ENCODE measurements around the gene UNC45A.

Gene UNC45A

DNA sequence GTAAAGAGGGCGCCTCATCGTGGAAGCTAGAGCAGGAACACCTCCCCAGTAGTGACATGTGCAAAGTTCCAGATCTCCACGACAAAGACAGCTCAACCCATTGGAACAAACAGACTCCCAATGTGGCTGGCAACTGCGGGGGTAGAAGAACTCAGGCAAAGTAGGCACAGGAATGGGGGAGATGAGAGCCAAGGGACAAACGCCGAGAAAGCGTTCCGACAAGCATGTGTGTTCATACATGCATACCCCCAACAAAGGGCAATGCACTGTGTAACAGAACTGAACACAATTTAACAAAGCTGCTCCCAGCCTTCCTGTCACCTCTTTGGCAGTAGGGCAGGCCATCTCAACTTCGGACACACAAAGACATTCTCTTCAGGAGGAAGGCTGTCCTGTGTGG is 31.2 kb downstream of the UNC45A start:
- no peak for DNase-seq

DNA sequence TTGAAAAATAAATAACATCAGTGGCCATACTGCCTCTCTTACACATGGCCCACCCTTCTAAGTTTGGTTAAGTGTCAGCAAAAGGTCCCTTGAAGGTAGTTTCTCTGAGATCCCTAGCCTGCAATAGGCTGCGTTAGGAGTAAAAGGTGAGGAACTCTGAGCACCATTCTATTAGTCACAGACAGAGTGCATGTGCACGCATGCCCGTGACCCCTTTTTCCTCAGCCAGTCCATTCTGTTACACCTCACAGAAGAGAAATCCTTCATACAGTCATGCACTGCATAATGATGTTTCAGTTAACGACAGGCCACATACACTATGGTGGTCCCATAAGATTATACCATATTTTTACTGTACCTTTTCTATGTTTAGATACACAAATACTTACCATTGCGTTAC is 32.1 kb downstream of the UNC45A start:
- DNase-seq, result no peak

DNA sequence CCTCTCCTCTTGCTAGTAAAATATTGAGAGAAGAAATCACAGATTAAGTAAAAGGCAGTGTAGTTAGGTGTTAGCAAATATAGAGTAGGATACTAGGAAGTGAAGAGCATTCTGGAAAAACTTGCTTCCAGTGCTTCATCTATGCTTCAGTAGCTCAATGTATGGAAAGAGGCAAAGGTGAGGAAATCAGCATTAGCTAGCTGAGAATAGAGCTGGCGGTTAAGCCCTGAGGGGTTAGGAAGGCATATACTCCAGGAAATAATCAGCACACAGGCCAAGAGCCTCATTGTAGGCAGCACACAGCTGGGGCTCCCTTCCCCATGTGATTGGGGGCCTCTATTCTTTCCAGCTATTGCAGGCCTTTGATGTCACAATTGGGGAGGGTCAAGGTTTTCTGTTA is 33.3 kb downstream of the UNC45A start:
- no peak for DNase-seq

DNA sequence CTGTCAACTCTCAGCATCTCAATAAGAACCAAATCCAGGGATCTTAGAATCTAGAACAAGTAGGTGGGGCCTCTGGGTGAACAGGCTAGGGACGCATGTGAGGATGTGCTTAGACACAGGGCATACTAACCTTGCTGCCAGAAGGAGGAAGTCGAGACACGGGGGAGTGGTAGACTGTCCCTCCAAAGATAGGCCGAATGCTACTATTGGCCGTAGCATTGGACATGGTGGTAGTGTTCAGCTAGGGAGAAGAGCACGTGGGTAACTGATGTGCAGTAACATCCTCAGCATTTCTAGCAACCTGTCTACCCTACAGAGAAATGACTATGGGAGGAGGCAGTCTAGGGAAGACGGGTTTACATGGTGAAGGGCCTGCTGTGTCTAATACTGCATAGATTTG is 35.2 kb downstream of the UNC45A start:
- no peak for DNase-seq

DNA sequence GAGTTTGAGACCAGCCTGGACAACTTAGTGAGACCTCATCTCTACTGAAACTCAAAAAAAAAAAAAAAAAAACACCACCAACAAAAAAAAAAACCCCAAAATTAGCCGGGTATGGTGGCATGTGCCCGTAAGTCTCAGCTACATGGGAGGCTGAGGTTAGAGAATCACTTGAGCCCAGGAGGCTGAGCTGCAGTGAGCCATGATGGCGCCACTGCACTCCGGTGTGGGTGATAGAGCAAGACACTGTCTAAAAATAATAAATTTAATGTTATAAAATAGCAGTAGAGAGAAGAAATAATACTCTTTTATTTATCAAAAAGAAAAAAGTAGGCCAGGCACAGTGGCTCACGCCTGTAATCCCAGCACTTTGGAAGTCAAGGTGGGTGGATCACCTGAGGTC is 37.0 kb downstream of the UNC45A start:
- no peak for DNase-seq

DNA sequence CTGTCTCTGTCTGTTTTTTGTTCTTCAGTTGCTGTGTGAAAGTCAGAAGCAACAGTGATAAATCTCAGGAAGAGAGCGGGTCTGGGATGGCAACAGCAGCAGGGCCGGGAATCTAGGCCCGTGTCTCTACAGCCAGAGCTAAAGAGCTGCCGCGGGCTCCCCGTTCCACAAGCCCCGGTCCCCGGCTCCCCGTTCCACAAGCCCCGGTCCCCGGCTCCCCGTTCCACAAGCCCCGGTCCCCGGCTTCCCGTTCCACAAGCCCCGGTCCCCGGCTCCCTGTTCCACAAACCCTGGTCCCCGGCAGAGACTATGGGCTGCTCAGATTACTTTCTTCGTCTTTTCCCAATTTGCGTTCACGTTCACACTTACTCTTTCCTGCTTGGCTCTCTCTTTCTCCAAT is 39.1 kb downstream of the UNC45A start:
- no peak for DNase-seq

DNA sequence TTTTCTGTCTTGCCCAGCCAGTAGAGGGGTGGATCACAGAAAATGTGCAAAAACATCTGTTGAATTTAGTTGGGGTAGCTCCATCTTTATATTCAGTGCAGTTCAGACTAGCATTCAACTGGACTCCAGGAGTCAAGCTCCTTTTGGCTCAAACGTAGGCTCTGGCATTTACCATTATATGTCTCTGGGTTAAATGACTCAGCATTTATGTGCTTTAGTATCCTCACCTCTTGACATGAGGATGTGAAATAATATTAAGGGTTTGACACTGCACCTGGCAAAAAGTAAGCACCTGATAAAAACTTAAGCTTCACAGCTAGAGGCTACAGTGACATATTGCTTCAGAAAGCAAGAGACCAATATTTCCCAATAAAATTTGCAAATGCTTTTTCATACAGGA is 44.5 kb downstream of the UNC45A start:
- DNase-seq, result no peak

DNA sequence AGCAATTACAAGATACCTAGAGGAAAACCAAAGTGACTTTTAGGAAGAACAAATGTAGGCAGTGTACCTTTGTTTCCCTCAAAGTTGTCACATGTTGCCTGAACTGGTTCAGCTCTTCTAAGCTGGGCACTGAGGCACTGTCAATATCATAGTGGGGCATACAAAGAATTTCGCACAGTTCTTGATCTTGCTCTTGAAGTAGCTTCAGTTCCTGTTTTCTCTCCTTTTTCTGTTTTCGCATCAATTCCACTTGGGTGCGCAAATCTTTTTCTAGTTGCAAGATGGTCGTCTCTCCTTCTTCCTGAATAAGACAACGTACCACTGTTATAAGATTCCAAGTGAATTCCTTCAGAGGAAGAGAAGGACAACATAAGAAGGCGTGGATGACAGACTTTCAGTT is 46.6 kb downstream of the UNC45A start:
- no peak for DNase-seq

DNA sequence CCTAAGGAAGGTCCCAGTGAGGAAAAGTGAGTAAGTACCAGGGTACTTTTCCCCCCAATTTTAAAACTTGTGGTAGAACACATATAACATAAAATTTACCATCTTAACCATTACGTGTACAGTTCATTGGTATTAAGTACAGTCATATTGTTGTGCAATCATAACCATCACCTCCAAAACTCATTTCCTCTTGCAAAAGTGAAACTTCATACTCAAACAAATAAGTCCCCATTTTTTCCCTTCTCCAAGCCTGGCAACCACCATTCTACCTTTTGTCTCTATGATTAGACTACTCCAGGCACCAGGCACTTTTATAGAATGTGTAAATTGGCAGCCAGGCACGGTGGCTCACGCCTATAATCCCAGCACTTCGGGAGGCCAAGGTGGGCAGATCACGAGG is 47.0 kb downstream of the UNC45A start:
- DNase-seq, result no peak

DNA sequence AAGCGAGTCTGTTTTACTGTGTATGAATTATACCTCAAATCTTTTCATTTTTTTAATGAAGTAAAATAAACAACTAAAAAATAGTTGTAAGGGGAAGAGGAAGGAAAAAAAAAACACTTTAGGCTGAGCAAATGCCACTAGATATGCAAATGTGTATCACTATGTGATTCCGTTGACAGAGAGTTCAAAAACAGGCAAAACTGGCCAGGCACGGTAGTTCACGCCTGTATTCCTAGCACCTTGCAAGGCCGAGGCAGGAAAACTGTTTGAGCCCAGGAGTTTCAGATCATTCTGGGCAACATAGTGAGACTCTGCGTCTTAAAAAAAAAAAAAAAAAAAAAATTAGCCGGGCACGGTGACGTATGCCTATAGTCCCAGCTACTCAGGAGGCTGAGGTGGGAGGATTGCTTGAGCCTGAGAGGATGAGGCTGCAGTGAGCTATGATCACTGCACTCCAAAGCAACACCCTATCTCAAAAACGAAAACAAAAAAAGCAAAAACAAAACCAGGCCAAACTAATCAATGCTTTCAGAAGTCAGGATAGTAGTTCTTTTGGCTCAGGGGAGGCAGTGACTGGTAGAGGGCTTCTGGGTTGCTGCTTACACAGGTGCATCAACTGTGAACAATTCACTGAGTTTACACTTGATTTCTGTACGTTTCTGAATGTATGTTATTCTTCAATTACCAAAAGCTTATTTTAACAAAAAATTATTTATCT is 51.9 kb downstream of the UNC45A start:
- no peak for DNase-seq

DNA sequence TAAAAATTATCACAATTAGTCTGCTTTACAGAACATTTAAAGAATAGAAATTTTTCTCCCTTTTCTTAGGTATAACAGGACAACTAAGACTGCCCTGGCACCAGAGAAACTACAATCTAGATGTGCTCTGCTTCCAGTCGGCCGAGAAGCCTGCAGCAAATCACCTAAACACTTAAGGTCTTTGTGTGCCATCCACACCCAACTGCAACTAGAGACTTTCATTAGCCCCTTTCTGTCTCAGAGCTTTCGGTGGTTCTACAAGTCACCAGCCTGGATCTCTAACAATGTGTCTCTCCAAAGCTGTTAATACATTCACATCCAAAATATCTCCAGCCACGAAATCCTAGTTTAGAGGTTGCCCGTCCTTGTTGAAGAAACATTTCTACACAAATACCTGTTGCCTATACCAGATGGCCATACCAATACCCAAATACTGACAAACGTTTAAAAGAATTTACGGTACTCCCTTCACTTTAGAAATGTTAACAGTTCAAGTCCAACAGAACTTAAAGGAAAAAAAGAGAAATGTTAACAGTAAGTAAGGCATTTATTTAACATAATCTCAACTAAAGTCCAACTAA is 52.6 kb downstream of the UNC45A start:
- no peak for DNase-seq

DNA sequence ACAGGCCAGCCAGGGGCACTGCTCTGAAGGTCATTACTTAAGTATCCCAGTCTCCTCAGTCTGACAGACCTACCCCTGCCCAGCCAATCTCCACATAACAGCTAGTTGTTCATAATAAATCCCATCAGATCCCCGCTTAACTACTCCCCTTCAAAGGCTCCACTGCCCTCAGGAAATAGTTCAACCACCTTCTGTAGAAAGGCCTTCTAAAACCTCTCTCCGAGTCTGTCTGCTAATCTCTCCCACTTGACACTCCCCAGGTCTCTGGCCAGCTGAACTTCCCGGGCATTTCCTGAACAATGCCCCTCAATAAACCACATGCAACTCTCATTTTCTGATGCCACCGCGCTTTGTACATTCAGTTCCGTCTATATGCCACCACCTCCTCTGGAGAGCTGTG is 53.2 kb downstream of the UNC45A start:
- no peak for DNase-seq

DNA sequence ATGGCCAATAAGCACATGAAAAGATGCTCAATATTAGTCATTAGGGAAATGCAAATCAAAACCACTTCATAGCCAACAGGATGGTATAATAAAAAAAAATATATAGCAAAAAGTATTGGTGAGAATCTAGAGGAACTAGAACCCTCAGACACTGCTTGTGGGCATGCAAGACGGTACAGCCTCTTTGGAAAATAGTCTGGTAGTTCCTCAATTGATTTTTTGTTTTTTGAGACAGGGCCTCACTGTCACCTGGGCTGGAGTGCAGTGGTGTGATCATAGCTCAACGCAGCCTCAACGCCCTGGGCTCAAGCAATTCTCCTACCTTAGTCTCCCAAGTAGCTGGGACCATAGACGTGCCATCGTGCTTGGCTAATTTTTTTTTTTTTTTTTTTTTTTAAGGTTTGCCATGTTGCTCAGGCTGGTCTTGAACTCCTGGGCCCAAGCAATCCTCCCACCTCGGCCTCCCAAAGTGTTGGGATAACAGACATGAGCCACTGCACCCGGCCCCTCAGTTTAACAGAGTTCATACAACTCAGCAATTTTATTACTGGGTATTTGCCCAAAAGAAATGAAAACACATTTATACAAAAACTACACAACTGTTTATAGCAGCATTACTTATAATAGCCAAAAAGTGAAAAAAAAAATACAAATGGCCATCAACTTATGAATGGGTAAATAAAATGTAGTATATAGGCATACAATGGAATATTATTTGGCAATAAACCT is 54.1 kb downstream of the UNC45A start:
- no peak for DNase-seq

DNA sequence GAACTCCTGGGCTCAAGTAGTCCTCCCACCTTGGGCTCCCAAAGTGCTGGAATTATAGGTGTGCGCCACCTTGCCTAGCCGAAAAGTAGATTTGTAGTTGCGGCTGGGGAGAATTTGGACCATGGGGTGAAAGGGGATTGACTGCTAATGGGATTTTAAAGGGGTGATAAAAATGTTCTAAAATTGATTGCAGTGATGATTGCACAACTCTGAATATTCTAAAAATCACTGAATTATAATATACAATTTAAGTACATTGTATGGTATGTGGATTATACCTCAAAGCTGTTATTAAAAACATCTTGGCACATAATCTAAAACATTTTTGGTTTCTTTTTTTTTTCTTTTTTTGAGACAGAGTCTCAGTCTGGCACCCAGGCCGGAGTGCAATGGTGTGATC is 55.4 kb downstream of the UNC45A start:
- no peak for DNase-seq

DNA sequence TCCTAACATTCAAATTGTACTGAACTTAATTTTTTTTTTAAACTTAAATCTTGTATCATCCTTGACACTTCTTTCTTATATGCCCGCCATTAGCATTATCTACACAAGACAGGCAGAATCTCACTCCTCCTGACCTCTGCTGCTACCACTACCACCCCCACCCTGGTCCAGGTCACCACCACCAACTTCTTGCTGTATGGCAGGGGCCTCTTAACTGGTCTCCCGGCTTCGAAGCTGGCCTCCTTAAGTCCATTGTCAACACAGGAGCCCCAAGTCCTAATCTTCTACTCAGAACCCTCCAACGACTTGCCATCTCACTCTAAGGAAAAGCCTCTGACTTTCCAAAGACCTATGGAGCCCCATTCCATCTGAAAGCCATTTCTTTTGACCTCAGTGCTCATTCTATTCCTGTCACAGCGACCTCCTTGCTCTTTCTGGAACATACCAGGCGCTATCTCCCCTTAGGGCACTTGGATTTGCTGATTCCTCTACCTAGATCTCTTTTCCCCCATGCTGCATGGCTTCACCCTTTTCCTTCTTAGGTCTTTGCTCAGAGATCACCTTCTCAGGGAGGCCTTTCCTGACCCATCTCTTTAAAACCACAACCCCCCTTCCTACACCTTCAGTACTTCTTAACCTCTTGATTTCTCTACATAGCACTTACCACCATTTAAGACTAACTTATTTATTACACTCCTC is 56.7 kb downstream of the UNC45A start:
- no peak for DNase-seq

DNA sequence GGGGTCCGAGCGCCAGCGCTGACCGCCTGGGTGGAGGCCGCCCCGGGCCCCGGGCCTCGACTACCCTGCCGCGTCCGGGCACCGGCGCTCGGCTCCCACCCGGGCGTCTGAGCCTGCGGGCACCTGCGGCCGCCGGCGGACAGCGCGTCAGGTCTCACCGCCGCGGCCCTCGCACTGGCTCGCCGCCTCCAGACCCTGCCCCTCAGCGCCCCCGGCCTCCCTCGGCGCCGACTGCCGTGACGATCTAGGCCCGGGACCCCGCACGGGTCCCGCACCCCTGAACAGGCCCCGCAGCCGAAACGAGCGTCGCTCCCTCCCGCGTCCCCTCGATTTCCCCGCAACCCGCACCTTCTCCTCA is 59.0 kb downstream of the UNC45A start:
- DNase-seq, result no peak

DNA sequence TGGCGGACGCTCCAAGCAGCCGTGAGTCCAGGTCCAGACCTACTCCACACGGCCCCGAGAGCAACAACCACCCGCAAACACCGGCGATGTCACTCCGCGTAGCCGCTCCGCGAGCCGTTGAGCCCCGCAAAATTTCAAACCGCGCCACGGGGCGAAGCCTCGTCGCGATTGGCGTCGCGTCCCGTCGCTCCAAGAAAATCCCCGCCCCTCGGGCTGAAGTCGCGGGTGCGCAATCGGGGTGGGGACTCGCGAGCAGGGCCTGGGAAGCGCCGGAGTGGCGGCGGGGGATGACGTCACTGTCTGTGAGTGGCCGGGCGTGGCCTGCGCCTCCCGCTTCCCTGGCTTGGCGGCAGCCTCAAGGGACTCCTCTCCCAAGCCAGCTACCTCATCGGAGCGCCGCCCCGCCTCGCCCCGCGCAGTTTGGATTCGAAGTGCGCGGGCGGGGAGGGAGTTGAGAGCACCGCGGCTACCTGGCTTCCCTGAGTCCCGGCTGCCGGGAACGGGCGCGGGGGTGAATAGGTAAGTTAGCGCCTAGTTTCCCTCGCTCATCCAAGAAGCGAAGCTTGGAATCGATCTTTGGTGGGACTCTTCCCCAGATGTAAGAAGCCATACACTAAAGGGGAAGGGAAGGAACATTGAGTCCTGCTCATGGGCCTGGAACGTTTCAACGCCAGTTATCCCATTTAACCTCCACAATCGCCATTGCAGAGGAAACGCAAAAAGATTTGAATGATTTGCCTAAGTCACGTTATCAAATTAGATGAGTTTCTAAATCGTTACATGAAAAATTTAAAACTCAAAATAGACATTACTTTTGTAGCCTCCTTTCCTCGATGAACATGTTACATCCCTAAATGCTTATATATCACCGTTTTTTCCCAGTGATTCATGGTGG is 59.6 kb downstream of the UNC45A start, which contains the start of gene PRC1:
Gene PRC1, minus strand, starts transcription at position 119 of the 895 bp plus-strand sequence. Its CDS starts 118 bp downstream, at position 1.
- peak; percentile 97 for DNase-seq

DNA sequence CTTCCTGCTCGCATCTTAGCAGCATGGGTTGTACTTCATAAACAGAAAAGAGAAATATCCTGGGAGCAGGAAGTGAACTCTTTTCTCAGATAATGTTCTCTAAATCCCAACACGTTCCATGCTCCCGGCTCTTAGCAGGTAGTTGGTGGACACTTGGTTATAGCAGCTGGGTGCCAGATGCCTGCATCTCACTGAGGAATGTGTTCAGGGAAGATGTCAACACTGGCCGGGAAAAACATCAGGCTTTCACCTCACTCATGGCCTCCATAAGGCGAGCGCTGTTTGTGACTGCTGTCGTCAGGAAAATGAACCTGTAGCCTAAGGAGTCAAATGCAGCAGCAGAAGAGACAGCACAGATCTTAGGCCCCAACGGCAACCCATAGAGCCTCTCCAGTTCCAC is 63.7 kb downstream of the UNC45A start:
- no peak for DNase-seq

DNA sequence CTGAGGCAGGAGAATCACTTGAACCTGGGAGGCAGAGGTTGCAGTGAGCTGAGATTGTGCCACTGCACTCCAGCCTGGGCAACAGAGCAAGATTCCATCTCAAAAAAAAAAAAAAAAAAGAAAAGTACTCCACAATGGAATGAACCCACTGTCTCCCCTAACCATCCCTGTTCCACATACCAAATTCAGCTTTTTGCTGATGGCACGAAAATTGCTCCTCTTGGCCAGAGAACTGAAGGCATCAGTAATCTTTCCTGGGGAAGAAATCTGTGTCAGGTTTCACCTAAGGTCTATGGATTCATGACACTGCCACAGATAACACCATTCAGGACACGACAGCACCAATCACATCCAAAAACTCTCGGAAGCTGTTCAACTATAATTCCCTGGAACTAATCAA is 66.1 kb downstream of the UNC45A start:
- no peak for DNase-seq

Measured in activated T-cell treated with anti-CD3 and anti-CD28 coated beads, Interleukin-2, amount 50 U/mL, for 1 hour (primary cell).